HEK293 (cell line): ENCODE measurements around the gene KLHL10.
A peak's percentile ranks its signal among the peaks of the same experiment; 100 is the strongest.

Source experiments
- AEBP2 ChIP-seq: fragments of 450-650 bp; formaldehyde crosslinking; IDR thresholded peaks from 2 replicates; pipeline ENCODE4 v1.5.1; 2016; ENCODE audit warnings: missing biosample characterization, missing genetic modification characterization, borderline replicate concordance
- EGR2 ChIP-seq: fragments of 450-650 bp; formaldehyde crosslinking; IDR thresholded peaks from 2 replicates; pipeline ENCODE4 v1.5.1; 2016; ENCODE audit warnings: low read depth, missing biosample characterization, missing genetic modification characterization
- ELK4 ChIP-seq: IDR thresholded peaks from 2 replicates; pipeline ENCODE4 v1.6.1; 2011; ENCODE audit warnings: mild to moderate bottlenecking, low read depth, low read length, borderline replicate concordance
- GLI2 ChIP-seq: fragments of 450-650 bp; formaldehyde crosslinking; IDR thresholded peaks from 2 replicates; pipeline ENCODE4; 2017; ENCODE audit warnings: missing biosample characterization, missing genetic modification characterization, low read depth, borderline replicate concordance
- KLF7 ChIP-seq: fragments of 450-650 bp; formaldehyde crosslinking; IDR thresholded peaks from 2 replicates; pipeline ENCODE4 v1.5.1; 2016; ENCODE audit warnings: missing biosample characterization, missing genetic modification characterization, borderline replicate concordance
- OSR2 ChIP-seq: fragments of 450-650 bp; formaldehyde crosslinking; IDR thresholded peaks from 2 replicates; pipeline ENCODE4 v1.5.1; 2016; ENCODE audit warnings: missing biosample characterization, missing genetic modification characterization
- PRDM1 ChIP-seq: fragments of 450-650 bp; formaldehyde crosslinking; IDR thresholded peaks from 2 replicates; pipeline ENCODE4; 2016; ENCODE audit warnings: missing biosample characterization, missing genetic modification characterization
- SALL2 ChIP-seq: fragments of 450-650 bp; formaldehyde crosslinking; IDR thresholded peaks from 2 replicates; pipeline ENCODE4 v1.5.0; 2017; ENCODE audit warnings: missing biosample characterization, mild to moderate bottlenecking, missing genetic modification characterization, borderline replicate concordance
- YY1 ChIP-seq: fragments of 450-650 bp; formaldehyde crosslinking; IDR thresholded peaks from 2 replicates; pipeline ENCODE4 v1.5.1; 2018; ENCODE audit warnings: missing biosample characterization, missing genetic modification characterization
- YY2 ChIP-seq: fragments of 450-650 bp; formaldehyde crosslinking; IDR thresholded peaks from 2 replicates; pipeline ENCODE4 v1.5.1; 2016; ENCODE audit warnings: missing biosample characterization, missing genetic modification characterization
- ZBTB1 ChIP-seq: fragments of 450-650 bp; formaldehyde crosslinking; IDR thresholded peaks from 2 replicates; pipeline ENCODE4 v1.5.1; 2016; ENCODE audit warnings: missing biosample characterization, missing genetic modification characterization
- ZBTB44 ChIP-seq: fragments of 450-650 bp; IDR thresholded peaks from 2 replicates; pipeline ENCODE4 v1.5.1; 2018; ENCODE audit warnings: missing biosample characterization, mild to moderate bottlenecking, missing genetic modification characterization
- ZBTB7A ChIP-seq: fragments of 450-650 bp; formaldehyde crosslinking; IDR thresholded peaks from 2 replicates; pipeline ENCODE4 v1.5.1; 2016; ENCODE audit warnings: low read depth, missing biosample characterization, missing genetic modification characterization
- ZEB2 ChIP-seq: fragments of 450-650 bp; formaldehyde crosslinking; IDR thresholded peaks from 2 replicates; pipeline ENCODE4 v1.5.1; 2016; ENCODE audit warnings: missing biosample characterization, missing genetic modification characterization
- ZFP69B ChIP-seq: fragments of 450-650 bp; formaldehyde crosslinking; IDR thresholded peaks from 2 replicates; pipeline ENCODE4 v1.5.1; 2016; ENCODE audit warnings: missing biosample characterization, missing genetic modification characterization
- ZNF112 ChIP-seq: fragments of 450-650 bp; formaldehyde crosslinking; IDR thresholded peaks from 2 replicates; pipeline ENCODE4 v1.5.0; 2017; ENCODE audit warnings: missing biosample characterization, missing genetic modification characterization
- ZNF140 ChIP-seq: fragments of 450-650 bp; formaldehyde crosslinking; IDR thresholded peaks from 2 replicates; pipeline ENCODE4 v1.5.1; 2016; ENCODE audit warnings: missing biosample characterization, missing genetic modification characterization
- ZNF211 ChIP-seq: fragments of 450-650 bp; formaldehyde crosslinking; IDR thresholded peaks from 2 replicates; pipeline ENCODE4 v1.5.1; 2016; ENCODE audit warnings: low read depth, missing biosample characterization, missing genetic modification characterization
- ZNF214 ChIP-seq: fragments of 450-650 bp; formaldehyde crosslinking; IDR thresholded peaks from 2 replicates; pipeline ENCODE4 v1.5.1; 2017; ENCODE audit warnings: missing biosample characterization, mild to moderate bottlenecking, missing genetic modification characterization, borderline replicate concordance
- ZNF24 ChIP-seq: fragments of 450-650 bp; formaldehyde crosslinking; IDR thresholded peaks from 2 replicates; pipeline ENCODE4 v1.5.1; 2016; ENCODE audit warnings: missing biosample characterization, missing genetic modification characterization
- ZNF280C ChIP-seq: fragments of 450-650 bp; formaldehyde crosslinking; IDR thresholded peaks from 2 replicates; pipeline ENCODE4 v1.5.1; 2016; ENCODE audit warnings: missing biosample characterization, missing genetic modification characterization
- ZNF292 ChIP-seq: fragments of 450-650 bp; formaldehyde crosslinking; IDR thresholded peaks from 2 replicates; pipeline ENCODE4 v1.5.1; 2016; ENCODE audit warnings: low read depth, missing biosample characterization, missing genetic modification characterization, borderline replicate concordance
- ZNF335 ChIP-seq: fragments of 450-650 bp; formaldehyde crosslinking; conservative IDR thresholded peaks from 2 replicates; pipeline ENCODE4 v1.5.1; 2016; ENCODE audit warnings: missing biosample characterization, missing genetic modification characterization
- ZNF350 ChIP-seq: fragments of 450-650 bp; formaldehyde crosslinking; IDR thresholded peaks from 2 replicates; pipeline ENCODE4 v1.5.0; 2017; ENCODE audit warnings: missing biosample characterization, mild to moderate bottlenecking, missing genetic modification characterization
- ZNF433 ChIP-seq: fragments of 450-650 bp; formaldehyde crosslinking; IDR thresholded peaks from 2 replicates; pipeline ENCODE4 v1.5.1; 2016; ENCODE audit warnings: missing biosample characterization, missing genetic modification characterization, low read depth
- ZNF548 ChIP-seq: fragments of 450-650 bp; formaldehyde crosslinking; IDR thresholded peaks from 2 replicates; pipeline ENCODE4 v1.5.1; 2016; ENCODE audit warnings: missing biosample characterization, missing genetic modification characterization
- ZNF621 ChIP-seq: fragments of 450-650 bp; formaldehyde crosslinking; IDR thresholded peaks from 2 replicates; pipeline ENCODE4 v1.5.1; 2017; ENCODE audit warnings: missing biosample characterization, missing genetic modification characterization
- ZNF624 ChIP-seq: fragments of 450-650 bp; formaldehyde crosslinking; IDR thresholded peaks from 2 replicates; pipeline ENCODE4 v1.5.1; 2017; ENCODE audit warnings: missing biosample characterization, missing genetic modification characterization
- ZNF658 ChIP-seq: fragments of 450-650 bp; formaldehyde crosslinking; IDR thresholded peaks from 2 replicates; pipeline ENCODE4; 2016; ENCODE audit warnings: missing biosample characterization, missing genetic modification characterization
- ZNF660 ChIP-seq: fragments of 450-650 bp; IDR thresholded peaks from 2 replicates; pipeline ENCODE4 v1.5.1; 2018; ENCODE audit warnings: missing biosample characterization, mild to moderate bottlenecking, missing genetic modification characterization
- ZNF701 ChIP-seq: fragments of 450-650 bp; formaldehyde crosslinking; IDR thresholded peaks from 2 replicates; pipeline ENCODE4 v1.5.1; 2016; ENCODE audit warnings: missing biosample characterization, missing genetic modification characterization
- ZNF777 ChIP-seq: fragments of 450-650 bp; formaldehyde crosslinking; IDR thresholded peaks from 2 replicates; pipeline ENCODE4 v1.5.1; 2017; ENCODE audit warnings: missing biosample characterization, missing genetic modification characterization, borderline replicate concordance
- ZNF837 ChIP-seq: fragments of 450-650 bp; formaldehyde crosslinking; IDR thresholded peaks from 2 replicates; pipeline ENCODE4 v1.5.1; 2016; ENCODE audit warnings: missing biosample characterization, missing genetic modification characterization
- ZSCAN18 ChIP-seq: fragments of 450-650 bp; formaldehyde crosslinking; IDR thresholded peaks from 2 replicates; pipeline ENCODE4 v1.5.1; 2016; ENCODE audit warnings: missing biosample characterization, missing genetic modification characterization

Gene KLHL10

GRCh38 chr17:41793784-41794539 lies 43.7 kb upstream of the KLHL10 start (continued):
- TF ChIP-seq ZNF280C (no peak), SALL2 (tag by site-specific recombination) (no peak), ZNF548 (tag by site-specific recombination) (no peak), ZNF112 (tag by site-specific recombination) (no peak), ZNF624 (no peak), ZSCAN18 (tag by site-specific recombination) (no peak), ZNF335 (tag by site-specific recombination) (no peak; the same call in 1 of the 2 replicates), ZNF214 (tag by site-specific recombination) (no peak), ZEB2 (tag by site-specific recombination) (peak; percentile 10; the same call in 1 of the 2 replicates), YY1 (tag by site-specific recombination) (no peak), ZNF433 (no peak), ZBTB1 (tag by site-specific recombination) (no peak), ZNF140 (tag by site-specific recombination) (no peak), PRDM1 (tag by site-specific recombination) (no peak), ZNF621 (no peak), ELK4 (no peak), ZNF701 (no peak), ZNF777 (tag by site-specific recombination) (no peak), ZNF660 (tag by site-specific recombination) (no peak), ZBTB44 (tag by site-specific recombination) (peak; percentile 32; the same call in 1 of the 2 replicates), ZNF350 (tag by site-specific recombination) (no peak), ZNF292 (tag by site-specific recombination) (no peak), ZNF837 (tag by site-specific recombination) (no peak), YY2 (tag by site-specific recombination) (no peak), ZBTB7A (no peak; the same call in 1 of the 2 replicates), GLI2 (tag by site-specific recombination) (no peak), OSR2 (tag by site-specific recombination) (peak; percentile 67), ZNF658 (no peak), EGR2 (tag by site-specific recombination) (no peak), ZNF24 (tag by site-specific recombination) (peak; percentile 65; the same call in 1 of the 2 replicates), ZFP69B (no peak), ZNF211 (tag by site-specific recombination) (no peak), KLF7 (tag by site-specific recombination) (0 out of 2 replicates have a peak, but pooled peaks have one; percentile 67), AEBP2 (no peak)
